B cell (primary cell): ENCODE data around the gene MPZL1.

Source experiments
- EZH2 ChIP-seq: IDR thresholded peaks from 2 replicates; pipeline ENCODE4 v1.6.1; 2012; ENCODE audit warnings: borderline replicate concordance, low read depth, mild to moderate bottlenecking, moderate library complexity, low read length; ENCODE audit not compliant: insufficient read depth, poor library complexity, severe bottlenecking
- TF ChIP-seq, protein P1 (sequence below): fragments of 200-600 bp; IDR thresholded peaks from one replicate; pipeline ENCODE4 v1.8.0; 2022; ENCODE audit warnings: antibody characterized with exemption, mild to moderate bottlenecking

DNA sequence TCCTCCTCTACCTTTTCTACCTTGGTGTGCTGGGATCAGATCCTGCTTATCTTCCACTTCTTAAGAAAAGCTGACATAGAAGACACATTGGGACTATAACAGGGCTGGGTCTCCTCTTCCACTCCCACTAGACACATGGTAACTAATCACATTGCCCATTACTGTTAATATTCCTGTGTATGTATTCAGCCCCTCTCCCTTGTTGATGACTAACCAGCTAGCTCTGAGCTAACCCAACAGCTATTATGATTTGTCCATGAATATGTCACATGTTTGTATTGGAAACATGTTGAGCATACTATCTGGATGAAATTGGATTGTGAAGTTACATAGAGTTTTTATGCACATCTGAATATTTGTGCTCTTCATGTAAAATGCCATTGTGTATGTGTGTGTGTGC, 52.9 kb downstream of the MPZL1 start:
- TF ChIP-seq, protein P1, sequence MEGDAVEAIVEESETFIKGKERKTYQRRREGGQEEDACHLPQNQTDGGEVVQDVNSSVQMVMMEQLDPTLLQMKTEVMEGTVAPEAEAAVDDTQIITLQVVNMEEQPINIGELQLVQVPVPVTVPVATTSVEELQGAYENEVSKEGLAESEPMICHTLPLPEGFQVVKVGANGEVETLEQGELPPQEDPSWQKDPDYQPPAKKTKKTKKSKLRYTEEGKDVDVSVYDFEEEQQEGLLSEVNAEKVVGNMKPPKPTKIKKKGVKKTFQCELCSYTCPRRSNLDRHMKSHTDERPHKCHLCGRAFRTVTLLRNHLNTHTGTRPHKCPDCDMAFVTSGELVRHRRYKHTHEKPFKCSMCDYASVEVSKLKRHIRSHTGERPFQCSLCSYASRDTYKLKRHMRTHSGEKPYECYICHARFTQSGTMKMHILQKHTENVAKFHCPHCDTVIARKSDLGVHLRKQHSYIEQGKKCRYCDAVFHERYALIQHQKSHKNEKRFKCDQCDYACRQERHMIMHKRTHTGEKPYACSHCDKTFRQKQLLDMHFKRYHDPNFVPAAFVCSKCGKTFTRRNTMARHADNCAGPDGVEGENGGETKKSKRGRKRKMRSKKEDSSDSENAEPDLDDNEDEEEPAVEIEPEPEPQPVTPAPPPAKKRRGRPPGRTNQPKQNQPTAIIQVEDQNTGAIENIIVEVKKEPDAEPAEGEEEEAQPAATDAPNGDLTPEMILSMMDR: no peak
- no peak for TF ChIP-seq EZH2
